Panc1 (cell line): ENCODE results near the gene TFAP2A.

Source experiments
- TF ChIP-seq, protein P1 (sequence below): fragments of 450-650 bp; IDR thresholded peaks from 2 replicates; pipeline ENCODE4 v1.5.1; 2017; ENCODE audit warnings: mild to moderate bottlenecking
- TF ChIP-seq, protein P2 (sequence below), 2 experiments: IDR thresholded peaks; 2 replicates each; pipeline ENCODE4 v1.6.1; 2011 to 2012; ENCODE audit warnings: low read depth in 2 of 2, control low read depth in 1 of 2, low read length in 1 of 2, mild to moderate bottlenecking in 1 of 2, moderate library complexity in 1 of 2; ENCODE audit not compliant: insufficient read depth in 1 of 2

DNA sequence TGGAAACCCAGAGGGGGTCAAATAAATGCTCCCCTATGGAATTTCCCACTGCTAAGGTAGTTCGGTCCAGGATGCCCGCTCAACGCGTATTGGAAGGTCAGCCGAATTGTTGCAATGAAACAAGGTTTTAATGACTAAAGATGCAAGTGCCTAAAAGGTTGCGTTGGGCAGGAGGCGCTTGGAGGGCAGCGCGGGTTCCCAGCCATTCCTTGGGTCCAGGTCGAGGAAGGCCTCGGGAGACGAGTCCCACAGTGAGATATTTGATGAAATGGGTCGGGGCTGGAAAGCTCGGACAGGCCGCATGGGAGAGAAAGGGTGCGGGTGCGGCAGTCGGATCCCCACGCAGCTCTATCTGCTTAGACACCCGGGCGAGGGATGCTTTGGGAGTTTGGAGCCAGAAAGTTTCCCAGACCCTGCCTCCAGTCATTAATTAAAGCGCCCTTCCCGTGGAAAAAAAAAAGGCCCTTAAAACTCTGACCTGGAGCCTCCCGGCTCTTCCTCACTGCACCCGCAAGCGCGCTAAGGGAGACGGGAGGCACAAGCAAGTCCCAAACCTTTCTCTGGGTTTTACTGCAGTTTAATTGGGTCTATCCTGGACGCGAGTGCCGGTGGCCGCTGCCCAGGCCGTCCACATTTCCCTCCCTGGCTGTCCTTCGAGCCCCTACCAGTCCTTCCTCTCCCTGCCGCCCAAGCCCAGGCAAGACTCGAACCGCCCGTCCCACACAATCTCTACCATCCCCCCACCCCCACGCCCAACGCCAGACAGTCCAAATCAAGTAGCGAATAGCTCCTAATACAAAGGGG is 24.2 kb downstream of the TFAP2A start:
- TF ChIP-seq, protein P1, sequence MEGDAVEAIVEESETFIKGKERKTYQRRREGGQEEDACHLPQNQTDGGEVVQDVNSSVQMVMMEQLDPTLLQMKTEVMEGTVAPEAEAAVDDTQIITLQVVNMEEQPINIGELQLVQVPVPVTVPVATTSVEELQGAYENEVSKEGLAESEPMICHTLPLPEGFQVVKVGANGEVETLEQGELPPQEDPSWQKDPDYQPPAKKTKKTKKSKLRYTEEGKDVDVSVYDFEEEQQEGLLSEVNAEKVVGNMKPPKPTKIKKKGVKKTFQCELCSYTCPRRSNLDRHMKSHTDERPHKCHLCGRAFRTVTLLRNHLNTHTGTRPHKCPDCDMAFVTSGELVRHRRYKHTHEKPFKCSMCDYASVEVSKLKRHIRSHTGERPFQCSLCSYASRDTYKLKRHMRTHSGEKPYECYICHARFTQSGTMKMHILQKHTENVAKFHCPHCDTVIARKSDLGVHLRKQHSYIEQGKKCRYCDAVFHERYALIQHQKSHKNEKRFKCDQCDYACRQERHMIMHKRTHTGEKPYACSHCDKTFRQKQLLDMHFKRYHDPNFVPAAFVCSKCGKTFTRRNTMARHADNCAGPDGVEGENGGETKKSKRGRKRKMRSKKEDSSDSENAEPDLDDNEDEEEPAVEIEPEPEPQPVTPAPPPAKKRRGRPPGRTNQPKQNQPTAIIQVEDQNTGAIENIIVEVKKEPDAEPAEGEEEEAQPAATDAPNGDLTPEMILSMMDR = no peak
- TF ChIP-seq, protein P2, sequence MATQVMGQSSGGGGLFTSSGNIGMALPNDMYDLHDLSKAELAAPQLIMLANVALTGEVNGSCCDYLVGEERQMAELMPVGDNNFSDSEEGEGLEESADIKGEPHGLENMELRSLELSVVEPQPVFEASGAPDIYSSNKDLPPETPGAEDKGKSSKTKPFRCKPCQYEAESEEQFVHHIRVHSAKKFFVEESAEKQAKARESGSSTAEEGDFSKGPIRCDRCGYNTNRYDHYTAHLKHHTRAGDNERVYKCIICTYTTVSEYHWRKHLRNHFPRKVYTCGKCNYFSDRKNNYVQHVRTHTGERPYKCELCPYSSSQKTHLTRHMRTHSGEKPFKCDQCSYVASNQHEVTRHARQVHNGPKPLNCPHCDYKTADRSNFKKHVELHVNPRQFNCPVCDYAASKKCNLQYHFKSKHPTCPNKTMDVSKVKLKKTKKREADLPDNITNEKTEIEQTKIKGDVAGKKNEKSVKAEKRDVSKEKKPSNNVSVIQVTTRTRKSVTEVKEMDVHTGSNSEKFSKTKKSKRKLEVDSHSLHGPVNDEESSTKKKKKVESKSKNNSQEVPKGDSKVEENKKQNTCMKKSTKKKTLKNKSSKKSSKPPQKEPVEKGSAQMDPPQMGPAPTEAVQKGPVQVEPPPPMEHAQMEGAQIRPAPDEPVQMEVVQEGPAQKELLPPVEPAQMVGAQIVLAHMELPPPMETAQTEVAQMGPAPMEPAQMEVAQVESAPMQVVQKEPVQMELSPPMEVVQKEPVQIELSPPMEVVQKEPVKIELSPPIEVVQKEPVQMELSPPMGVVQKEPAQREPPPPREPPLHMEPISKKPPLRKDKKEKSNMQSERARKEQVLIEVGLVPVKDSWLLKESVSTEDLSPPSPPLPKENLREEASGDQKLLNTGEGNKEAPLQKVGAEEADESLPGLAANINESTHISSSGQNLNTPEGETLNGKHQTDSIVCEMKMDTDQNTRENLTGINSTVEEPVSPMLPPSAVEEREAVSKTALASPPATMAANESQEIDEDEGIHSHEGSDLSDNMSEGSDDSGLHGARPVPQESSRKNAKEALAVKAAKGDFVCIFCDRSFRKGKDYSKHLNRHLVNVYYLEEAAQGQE (IDR thresholded peaks at IDR 0.05; ENCODE audit: insufficient read depth in 1 of 2, low read depth in 2 of 2, low read length in 1 of 2) = no peak
